NCI-H2196 treated with DMSO at 0.1 percent for 48 hours (cell line): ENCODE data around the gene DMKN.
A peak's percentile ranks its signal among the peaks of the same experiment; 100 is the strongest.

Source experiments
- DNase-seq: peaks from one replicate; lab custom pipeline; 2025; ENCODE audit not compliant: unreplicated experiment; lab: John Stamatoyannopoulos, UW

The DMKN gene

GRCh38 chr19:35524181-35524837 is 10.9 kb upstream of the DMKN start:
- no peak for DNase-seq

DNA sequence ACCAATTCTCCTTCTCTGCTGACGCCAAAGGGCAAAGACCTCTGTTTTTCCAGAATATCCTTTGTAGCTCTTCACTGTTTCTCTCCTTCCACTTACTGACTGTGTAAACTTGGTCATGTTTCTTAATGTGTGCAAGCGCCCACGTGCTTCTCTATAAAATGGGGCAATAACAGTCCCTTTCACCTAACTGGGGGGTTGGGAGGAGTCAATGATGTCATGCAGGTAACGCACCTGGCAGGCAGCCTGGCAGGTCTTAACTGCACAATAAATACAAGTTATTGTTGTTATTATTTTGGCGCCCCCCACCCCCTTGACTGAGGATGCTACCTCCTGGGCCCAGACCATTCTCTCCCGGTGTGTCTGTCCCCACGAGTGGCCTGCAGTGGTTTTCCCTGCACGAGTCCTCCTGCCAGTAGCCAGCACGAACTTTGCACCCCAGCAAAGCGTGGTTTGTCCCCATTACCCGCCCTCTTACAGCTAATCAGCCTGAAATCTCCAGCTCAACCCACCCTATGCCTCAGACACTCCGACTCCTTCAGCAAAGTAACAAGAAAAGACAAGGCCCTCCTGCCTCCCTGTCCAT is 9.4 kb upstream of the DMKN start:
- DNase-seq, result no peak

DNA sequence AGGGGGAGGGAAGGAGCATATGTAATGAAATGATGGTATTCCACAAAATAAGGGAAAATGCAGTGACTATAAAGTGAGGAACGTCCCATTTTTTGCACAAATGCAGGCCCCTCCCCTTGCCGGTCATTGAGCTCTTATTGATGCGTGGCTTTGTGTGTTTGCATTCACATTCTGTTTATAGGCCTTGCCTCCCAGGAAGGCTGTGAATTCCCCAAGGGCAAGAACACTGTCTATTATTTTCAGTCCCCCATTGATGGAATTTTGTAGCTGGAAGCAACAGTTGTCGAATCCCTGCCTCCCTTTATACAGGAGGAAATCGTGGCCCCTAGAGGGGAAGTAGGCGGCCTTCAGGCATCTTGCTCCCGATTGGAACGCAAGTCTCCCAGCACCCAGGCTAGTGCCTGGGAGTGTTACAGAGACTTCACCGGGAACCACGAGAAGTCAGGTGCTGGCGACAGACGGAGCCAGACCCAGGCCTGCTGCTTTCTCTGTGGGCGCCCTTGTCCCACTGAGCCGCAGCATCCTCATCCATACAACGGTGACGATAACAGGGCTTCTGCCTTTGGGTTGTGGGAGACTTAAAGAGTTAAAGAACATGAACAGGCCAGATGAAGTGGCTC is 7.8 kb upstream of the DMKN start:
- DNase-seq, result no peak

DNA sequence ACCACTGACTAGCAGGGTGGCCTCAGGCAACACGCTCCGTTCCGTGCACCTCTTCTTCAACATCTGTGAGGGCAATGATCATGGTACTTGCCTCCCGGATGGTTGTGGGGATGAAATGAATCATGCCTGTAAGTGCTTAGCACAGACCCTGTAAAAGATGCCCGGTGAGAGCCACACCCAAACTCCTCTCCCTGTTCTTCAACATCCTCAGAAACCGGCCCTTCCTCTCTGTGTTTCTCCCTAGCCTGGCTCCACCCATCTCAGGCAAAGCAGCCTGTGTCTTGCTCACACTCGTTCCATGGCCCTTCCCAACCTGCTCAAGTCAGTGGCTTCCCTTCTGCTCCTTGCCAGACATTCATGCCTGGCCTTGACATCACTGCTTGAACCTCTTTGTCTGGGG is 5.8 kb upstream of the DMKN start:
- DNase-seq, result no peak

DNA sequence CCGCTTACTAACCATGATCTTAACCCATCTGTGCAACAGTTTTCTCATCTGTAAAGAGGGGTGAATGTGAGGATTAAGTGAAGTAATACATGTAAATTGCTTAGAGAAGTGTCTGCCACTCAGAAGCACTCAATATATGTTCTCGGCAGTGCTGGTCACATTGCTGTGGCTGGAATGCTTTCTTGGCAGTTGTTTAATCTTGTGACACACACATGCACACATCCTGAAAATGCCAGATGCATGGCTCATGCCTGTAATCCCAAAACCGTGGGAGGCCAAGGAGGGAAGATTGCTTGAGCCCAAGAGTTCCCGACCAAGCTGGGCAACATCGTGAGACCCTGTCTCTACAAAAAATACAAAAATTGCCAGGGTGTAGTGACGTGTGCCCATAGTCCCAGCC is 4.9 kb upstream of the DMKN start:
- DNase-seq, result no peak

- no peak for DNase-seq
These were observed 3.9 kb upstream of the DMKN start for GRCh38 chr19:35517342-35517741.

GRCh38 chr19:35516310-35516709 is 2.9 kb upstream of the DMKN start:
- DNase-seq, result no peak

GRCh38 chr19:35514282-35514809 is 897 bp upstream of the DMKN start:
- DNase-seq, result no peak

- no peak for DNase-seq
These were observed 420 bp downstream of the DMKN start for GRCh38 chr19:35512831-35513627.

DNA sequence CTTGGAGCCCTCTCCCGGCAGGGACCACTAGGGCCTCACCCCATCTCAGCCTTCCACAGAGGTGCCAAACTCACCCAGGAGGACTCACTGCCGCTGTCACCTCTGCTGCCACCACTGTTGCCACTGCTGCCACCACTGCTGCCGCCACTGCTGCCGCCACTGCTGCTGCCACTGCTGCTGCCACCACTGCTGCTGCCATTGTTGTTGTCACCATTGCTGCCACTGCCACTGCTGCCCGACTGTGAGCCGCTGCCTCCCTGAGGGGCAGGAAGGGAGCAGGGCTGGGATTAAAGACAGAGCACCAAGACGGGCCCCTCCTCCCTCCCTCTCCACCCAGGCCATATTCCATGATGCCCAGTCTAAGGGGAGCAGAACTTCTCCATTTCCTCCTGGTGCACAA is 2.1 kb downstream of the DMKN start:
- DNase-seq, result no peak

GRCh38 chr19:35510626-35510964 is 2.9 kb downstream of the DMKN start:
- no peak for DNase-seq

DNA sequence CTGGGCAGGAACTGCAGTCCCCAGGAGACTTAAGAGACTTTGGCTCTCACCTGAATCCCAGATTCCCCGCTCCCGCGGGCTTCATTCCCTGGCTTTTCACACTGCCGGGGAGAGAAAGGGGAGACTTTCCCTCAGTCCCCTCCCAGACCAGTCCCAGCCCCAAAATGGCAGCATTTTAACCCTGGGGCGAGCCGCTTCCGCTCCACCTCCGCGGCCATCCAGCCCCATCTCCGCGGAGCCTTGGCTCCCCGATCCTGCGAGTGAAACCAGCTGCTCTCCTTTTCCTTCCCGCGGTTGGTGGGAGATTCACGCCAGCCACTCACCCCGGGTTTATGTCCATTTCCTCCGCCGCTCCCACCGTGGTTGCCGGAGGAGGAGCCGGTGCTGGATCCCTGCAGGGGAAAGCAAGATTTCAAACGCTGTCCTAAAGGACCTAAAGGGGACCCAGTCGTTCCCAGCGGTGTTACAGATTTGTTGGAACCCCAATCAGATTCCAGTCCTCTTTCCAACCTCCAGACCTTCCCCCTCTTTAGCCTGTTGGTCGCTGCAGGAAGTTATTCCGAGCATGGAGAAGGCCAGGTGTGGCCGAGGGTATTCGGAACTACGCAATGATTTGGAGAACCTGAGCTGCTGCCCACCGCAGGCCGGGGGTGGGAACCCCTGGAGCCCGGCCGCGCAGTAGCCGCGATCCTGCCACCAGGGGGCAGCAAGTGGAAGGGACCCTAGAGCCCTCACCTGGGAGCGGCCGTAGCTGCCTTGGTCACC is 3.4 kb downstream of the DMKN start:
- peak; percentile 36 for DNase-seq

DNA sequence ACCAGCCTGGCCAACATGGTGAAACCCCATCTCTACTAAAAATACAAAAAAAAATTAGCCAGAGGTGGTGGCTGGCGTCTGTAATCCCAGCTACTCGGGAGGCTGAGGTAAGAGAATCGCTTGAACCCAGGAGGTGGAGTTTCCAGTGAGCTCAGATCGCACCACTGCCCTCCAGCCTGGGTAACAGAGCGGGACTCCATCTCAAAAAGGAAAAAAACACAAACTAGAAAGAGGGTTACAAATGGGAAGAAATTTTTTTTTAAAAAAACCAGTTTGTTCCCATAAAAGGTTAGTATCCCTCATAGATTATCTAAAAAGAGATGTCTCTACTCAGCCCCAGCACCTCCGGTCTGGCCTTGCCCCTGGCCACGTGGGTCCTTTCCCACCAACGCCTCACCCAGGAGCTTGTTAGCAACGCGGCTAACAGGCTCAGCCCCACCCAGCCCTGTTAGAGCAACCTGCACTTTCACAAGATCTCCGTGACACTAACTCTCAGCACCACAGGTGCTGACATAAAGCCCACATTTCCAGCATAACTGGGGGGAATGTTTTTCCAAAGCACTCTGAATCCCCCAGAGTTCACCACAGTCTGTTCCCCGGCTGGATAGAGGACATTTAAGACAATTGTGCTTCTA is 4.3 kb downstream of the DMKN start:
- no peak for DNase-seq

GRCh38 chr19:35508129-35508528 is 5.3 kb downstream of the DMKN start:
- DNase-seq, result no peak

GRCh38 chr19:35507561-35507960 is 5.9 kb downstream of the DMKN start:
- no peak for DNase-seq

DNA sequence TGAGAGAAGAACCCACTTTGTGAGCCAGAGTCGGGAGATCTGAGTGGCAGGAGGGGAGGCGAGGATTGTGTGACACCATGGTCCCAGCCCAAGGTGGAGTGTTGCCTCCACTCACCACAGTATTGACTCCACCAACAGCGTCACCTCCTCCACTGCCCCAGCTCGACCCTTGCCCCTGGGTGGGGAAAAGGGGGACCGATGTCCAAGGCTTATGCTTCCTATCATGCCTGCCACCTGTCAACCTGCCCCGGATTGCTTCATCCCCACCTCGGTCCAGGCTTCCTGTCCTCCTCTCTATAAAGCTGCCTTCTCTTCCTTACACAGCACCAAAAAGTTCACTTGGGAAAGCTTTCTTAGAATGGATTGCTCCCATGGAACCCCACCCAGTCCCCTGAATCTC is 7.4 kb downstream of the DMKN start:
- no peak for DNase-seq

DNA sequence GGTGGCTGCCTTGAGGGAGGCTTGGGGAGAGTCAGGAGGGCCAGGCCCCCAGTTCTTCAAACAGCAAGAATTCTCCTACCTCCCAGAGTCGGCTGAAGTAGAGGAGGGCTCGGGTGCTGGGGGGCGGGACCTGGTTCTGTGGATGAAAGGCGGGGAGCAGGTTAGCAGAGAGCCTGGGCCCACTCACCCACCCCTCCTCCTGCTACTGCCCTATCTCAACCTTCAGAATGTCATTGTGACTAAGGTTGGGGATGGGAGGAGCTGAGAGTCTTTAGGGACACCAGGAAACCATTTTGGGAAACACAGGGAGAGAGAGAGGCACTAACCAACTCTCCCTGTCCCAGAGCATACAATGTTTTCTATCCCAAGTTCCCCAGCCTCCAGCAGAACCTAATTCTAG is 10.7 kb downstream of the DMKN start:
- DNase-seq, result no peak

DNA sequence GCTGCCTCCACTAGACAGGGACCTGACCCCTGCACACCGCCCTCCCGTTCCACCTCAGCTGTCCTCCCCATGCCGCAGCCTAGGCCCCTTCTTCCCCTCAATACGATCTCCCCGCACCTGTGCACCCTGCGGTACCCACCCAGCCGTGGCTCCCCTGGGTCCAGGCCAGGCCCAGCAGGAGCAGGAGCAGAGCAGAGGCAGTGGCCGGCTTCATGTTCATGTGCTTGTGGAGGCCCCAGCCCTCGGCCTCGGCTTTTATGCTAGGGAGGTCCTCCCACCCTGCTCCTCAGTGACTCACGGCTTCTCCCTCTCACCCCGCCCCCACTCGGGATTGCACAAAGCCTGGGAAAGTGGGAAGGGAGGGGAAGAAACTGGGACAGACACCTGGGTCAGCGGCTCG is 11.8 kb downstream of the DMKN start:
- no peak for DNase-seq

DNA sequence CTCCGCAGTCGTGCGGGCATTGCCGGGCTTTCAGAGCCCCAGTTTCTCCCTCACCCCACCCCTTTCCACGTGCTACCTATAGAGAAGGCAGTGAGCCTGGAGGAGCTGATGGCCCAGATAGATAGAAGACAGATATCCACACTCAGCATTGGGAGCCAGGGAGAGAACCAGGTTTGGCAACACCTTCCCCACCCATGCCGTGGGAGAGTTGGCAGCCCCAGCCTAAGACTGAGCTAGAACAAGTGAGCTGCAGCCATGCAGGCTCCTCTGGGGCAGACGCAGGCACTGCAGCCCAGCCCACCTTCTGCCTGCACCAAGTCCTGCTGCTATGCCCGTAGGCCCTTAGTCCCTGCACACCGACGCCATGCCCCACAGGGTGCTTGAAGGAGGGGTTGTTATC is 12.8 kb downstream of the DMKN start:
- no peak for DNase-seq

DNA sequence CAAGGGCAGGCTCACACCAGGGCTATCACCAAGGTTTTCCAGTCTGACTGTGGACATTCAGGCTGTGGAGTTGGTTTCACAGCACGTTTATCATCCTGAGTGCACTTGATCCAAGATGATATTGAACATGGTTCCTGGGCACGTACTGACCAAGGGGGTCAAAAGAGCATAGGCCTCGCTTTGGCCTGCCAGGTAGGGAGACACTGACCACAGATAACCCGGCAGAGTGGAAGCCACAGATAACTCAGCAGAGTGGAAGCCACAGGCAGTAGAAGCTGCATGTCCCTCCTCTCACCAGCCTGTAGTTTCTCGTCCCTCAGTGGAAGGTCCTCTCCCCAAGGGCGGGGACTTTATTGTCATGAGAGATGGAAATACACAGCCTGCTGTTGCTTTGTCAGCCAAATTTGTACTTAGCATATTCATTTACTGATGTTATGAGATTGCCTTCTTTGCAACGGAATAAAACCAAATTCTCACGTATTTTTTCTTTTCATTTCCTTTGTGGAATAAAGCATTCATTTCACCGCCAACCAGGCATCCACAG is 14.4 kb downstream of the DMKN start:
- no peak for DNase-seq
